Measurements from ENCODE around the gene LRRN4CL.
A peak's percentile ranks its signal among the peaks of the same experiment; 100 is the strongest.
"Not testable (repeated sequence)": the region's sequence is repeated elsewhere in the genome, so short reads cannot be mapped to it uniquely, and the experiment has no call there.

LRRN4CL gene

GRCh38 chr11:62677156-62677555, 12.2 kb downstream of the LRRN4CL start:
- DNase-seq (ENCODE audit: low read depth in 2 of 3, low spot score in 2 of 3): no peak

- no peak for DNase-seq (ENCODE audit: low read depth in 2 of 3, low spot score in 2 of 3)
These were observed 12.6 kb downstream of the LRRN4CL start for GRCh38 chr11:62676698-62677097.

DNA sequence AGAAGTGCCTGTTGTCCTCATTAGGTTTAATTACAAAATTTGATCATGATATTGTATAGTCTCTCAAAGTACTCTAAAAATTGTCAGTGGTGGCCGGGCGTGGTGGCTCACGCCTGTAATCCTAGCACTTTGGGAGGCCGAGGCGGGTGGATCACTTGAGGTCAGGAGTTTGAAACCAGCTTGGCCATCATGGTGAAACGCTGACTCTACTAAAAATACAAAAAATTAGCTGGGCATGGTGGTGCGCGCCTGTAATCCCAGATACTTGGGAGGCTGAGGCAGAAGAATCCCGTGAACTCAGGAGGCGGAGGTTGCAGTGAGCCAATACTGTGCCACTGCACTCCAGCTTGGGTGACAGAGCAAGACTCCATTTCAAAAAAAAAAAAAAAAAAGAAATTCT, 13.9 kb downstream of the LRRN4CL start:
- DNase-seq (ENCODE audit: low read depth in 2 of 3, low spot score in 2 of 3): not testable (repeated sequence)

DNA sequence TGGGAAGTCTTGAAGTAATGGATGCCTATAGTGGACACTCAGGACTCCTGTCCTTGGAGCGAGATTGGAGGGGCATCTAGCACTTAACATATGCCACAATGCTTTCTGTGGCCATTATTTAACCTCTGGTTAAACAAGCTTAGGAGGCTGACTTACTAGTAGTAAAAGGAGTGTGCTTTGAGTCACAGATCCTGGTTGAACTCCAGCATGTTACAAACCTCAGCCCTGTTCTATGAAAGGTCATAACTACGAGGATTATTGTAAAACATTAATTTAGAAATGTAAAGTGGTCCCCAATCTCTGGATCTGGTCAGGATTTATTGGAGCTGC, 16.2 kb downstream of the LRRN4CL start:
- DNase-seq (ENCODE audit: low read depth in 2 of 3, low spot score in 2 of 3): no peak

- peak; percentile 58 to 81 (median 70) for DNase-seq (ENCODE audit: low read depth in 2 of 3, low spot score in 2 of 3)
These were observed 17.5 kb downstream of the LRRN4CL start, which contains the start of the genes LBHD1 and UQCC3 for GRCh38 chr11:62671608-62672389. TSS of gene LBHD1 (minus strand) at chr11:62672267. CDS start at chr11:62670031, 2,236 bp downstream. TSS of gene UQCC3 (plus strand) at chr11:62671673. CDS start at chr11:62671746, 73 bp downstream.

DNA sequence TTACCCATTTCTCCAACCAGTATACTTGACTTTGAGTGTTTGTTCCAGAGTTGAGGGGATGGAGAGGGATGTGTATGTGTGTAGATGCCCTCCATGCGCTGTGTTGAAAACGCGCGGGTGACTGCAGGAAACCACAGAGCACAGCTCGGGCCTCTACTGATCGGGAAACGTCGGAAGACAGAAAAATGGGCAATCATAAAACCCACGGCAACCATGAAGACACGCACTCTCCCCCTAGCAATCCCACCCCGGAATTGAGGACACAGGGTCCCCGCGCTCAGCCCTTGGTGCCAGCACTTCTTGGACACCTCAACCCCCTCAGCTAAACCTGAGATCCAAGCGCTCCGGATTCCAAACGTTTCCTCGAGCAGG, 18.1 kb downstream of the LRRN4CL start:
- no peak for DNase-seq (ENCODE audit: low read depth in 2 of 3, low spot score in 2 of 3)

DNA sequence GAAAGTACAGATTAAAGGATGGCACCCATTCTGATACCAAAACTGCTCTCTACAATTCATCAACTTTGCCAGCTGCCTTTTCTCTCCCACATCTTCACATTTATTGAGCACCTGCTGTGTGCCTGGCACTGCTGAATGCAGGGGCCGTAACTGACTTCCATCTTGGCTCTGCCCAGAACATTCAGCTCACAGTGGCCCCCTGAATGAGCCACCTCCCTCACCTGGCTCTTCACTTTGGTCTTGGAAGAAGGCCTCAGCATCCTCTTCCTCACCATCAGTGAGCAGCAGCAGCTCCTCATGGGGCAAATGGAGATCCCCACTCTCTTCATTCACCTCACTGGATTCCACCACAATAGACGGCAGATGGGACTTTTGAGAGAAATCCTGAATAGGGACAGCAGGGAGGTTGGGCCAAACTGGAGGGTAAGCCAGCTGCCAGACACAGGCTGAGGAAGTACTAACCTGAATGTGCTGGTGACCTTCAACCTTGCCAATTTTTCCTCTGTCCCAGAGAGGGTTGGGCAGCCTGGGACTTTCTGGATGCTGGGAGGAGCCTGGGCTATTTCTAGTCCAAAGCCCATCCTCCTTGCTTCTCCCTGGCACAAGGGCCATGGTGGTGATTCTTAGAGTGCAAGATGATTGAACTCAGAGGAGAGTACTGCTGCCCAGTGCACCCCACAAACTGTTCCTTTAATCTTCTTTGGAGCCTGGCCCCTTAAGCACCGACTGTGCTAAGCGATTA, 19.7 kb downstream of the LRRN4CL start:
- no peak for DNase-seq (ENCODE audit: low read depth in 2 of 3, low spot score in 2 of 3)

DNA sequence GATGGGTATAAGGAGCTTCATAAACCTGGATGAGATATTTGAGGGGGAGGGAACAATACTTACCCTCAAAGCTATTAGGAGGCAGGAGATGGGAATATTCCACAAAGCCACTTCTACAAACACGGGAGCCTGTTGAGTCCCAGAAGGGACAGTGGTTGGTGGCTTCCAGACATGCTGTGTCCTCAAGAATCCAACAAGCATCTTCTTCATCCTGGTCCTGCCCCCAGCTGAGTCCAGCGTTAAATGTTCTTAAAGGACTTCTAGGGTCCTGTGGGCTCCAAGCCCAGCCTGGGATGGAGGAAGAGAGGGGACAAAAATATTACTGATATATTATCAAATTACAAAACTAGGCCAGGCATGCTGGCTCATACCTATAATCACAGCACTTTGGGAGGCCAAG, 21.9 kb downstream of the LRRN4CL start:
- no peak for DNase-seq (ENCODE audit: low read depth in 2 of 3, low spot score in 2 of 3)

GRCh38 chr11:62666259-62666926, 22.9 kb downstream of the LRRN4CL start:
- DNase-seq (ENCODE audit: low read depth in 2 of 3, low spot score in 2 of 3): no peak

DNA sequence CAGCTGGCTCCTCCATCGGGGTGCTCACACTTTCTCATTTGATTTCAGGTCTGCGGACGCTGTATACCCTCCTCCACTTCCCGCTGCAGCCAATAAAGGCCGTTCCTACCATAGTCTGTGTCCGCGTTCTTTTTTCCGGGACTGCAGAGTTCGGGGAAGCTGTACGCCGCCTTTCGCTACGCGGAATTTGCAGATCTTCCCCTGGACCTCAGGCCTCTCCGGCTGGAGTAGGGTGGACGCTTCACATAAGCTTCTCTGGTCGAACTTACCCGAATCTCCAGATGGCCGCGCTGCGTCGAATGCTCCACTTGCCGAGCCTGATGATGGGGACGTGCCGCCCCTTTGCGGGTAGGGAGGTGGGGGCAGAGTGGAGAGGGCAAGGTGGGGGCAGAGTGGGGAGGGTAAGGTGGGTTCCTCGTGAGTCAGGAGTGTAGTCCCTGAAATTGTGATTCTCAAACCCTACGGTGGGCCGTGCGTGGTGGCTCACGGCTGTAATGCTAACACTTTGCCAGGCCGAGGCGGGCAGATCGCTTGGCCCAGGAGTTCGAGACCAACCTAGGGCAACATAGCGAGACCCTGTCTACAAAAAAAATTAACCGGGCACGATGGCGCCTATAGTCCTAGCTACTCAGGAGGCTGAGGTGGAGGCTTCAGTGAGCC, 23.6 kb downstream of the LRRN4CL start:
- peak in 2 of 3 experiments; percentile 48 for DNase-seq (ENCODE audit: low read depth in 2 of 3, low spot score in 2 of 3)

DNA sequence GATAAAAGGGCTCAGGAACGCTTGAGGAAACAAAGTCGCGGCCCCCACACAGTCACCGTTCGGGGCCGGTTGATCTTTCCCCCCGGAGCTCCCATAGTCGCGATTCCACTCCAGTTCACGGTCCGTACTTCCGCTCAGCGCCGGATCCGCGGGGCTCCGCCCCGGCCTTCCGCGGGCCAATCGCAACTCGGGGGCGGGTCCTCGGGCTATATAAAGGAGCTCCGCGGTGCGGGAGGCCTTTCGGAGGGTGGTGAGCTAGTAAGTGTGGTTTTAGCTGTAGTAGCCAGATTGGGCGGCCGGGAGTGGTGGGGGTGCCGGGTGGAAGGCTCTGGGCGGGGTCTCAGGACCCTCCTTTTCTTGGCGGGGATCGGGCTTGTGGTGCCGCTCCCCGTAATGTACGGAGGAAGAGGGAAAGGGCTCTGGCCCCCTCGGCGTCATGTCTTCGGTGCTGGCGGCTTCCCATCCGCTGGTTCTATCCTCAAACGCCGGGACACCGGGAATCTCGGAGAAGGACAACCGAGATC, 24.2 kb downstream of the LRRN4CL start, which contains the start of the genes C11orf98 and CSKMT:
Gene C11orf98 (minus strand): TSS at position 136 of the 524 bp plus-strand sequence. CDS start 41 bp downstream, at position 95.
Gene CSKMT (plus strand): TSS at position 238 of the 524 bp plus-strand sequence. CDS start 568 bp downstream, outside the sequence.
- DNase-seq (ENCODE audit: low read depth in 2 of 3, low spot score in 2 of 3): peak; percentile 92 to 99 (median 98)

DNA sequence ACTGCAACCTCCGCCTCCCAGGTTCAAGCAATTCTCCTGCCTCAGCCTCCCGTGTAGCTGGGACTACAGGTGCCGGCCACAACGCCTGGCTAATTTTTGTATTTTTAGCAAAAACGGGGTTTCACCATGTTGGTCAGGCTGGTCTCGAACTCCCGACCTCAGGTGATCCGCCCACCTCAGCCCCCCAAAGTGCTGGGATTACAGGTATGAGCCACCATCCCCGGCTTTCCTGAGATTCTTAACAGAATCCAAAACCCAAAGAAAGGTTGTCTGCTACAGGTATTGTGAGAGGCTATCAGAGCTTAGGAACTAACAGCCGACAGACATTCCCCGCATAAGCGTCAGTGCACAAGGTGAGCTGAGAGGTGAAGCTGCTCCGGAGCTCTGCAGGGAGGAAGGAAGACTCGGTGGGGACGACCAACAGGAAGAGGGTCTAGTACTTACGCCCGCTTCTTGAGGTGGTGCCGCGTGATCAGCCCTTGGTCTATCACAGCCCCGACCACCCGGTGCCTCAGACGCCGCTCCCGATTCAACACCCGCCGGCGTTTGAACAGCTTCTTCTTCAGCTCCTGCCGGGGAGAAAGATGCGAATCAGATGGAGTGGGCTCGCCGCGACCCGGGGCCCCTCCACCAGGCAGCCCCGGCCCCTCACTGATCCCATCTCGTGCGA, 24.8 kb downstream of the LRRN4CL start:
- peak in 2 of 3 experiments; percentile 32 to 39 for DNase-seq (ENCODE audit: low read depth in 2 of 3, low spot score in 2 of 3)

DNA sequence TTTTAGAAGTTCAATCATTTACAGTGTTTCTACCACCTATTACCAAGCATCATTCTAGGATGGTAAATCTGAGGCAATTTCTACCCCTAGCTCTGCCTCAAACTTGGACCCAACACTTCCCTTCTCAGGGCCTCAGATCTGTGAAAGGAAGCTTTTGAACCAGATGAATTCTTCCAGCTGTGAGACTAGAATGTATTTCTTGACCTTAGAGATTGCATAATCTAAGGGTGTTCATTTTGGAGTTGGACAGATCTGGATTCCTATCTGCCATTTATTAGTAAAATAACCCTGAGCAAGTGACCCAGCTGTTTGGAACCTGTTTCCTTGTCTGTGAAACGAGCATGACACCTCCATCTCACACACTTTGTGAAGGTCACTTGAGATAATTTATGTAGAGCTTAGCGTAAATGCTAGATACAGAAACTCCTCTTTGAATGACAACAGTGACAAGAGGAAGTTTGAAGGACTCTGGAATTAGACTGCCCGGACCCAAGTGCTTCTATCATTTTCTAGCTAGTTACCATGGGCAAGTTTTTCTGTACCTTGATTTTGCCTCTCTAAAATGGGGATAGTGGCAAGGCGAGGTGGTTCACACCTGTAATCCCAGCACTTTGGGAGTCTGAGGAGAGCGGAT, 32.4 kb downstream of the LRRN4CL start:
- no peak for DNase-seq (ENCODE audit: low read depth in 2 of 3, low spot score in 2 of 3)

DNA sequence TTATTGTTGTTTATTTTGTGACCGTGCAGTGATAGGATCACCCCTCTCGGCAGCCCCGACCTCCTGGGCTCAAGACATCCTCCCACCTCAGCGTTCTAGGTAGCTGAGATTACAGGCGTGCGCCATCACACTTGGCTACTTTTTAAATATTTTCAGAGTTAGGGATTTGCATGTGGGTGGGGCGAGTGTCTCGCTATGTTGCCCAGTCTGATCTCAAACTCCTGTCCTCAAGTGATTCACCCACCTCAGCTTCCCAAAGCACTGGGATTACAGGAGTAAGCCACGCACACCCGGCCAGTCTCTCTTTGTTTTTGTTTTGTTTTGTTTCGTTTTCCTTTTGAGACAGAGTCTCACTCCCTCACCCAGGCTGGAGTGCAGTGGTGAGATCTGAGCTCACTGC, 35.0 kb downstream of the LRRN4CL start:
- no peak for DNase-seq (ENCODE audit: low read depth in 2 of 3, low spot score in 2 of 3)

DNA sequence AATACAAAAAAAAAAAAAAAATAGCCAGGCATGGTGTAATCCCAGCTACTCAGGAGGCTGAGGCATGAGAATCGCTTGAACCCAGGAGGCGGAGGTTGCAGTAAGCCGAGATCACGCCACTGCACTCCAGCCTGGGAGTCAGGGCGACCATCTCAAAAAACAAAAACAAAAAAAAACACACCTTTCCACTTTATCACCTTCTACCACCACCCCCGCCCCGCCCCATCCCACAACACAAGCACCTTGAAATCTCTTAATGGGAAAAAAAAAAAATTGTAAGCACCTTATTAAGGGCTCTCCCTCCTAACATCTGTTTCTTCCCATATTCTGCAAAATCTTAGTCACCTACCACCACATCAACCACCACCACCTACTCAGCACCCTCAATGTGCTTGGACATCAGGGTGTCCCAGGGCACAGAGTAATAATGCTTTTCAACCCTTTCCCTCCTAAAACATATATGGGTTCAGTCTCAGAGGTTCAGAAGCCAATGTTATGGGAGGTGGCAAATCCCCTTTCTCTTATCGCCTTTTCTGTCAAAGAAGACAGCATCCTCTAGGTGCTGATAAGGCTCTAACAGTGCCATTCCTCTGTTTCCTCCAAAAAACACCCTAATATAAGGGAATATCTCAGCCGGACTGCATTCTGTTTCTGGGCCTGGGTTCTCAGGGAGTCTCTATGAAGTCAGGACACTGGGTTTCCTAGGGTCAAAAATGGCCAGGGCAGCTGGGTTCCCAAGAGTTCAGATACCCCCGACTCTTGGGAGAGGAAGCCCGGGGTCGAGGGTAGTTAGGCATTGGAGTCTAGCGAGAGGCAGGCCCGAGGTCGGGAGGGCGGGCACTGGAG, 36.9 kb downstream of the LRRN4CL start:
- no peak for DNase-seq (ENCODE audit: low read depth in 2 of 3, low spot score in 2 of 3)

DNA sequence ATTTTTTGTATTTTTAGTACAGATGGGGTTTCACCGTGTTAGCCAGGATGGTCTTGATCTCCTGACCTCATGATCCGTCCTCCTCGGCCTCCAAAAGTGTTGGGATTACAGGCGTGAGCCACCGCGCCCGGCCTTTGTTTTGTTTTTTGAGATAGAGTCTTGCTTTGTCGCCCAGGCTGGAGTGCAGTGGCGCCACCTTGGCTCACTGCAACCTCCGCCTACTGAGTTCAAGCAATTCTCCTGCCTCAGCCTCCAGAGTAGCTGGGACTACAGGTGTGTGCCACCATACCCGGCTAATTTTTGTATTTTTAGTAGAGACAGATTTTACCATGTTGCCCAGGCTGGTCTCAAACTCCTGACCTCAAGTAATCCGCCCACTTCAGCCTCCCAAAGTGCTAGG, 39.0 kb downstream of the LRRN4CL start:
- DNase-seq (ENCODE audit: low read depth in 2 of 3, low spot score in 2 of 3): not testable (repeated sequence)

GRCh38 chr11:62649486-62649885, 39.8 kb downstream of the LRRN4CL start:
- DNase-seq (ENCODE audit: low read depth in 2 of 3, low spot score in 2 of 3): no peak

GRCh38 chr11:62648967-62649364, 40.4 kb downstream of the LRRN4CL start:
- no peak for DNase-seq (ENCODE audit: low read depth in 2 of 3, low spot score in 2 of 3)
